Nucleus accumbens (tissue), 56 donors: ENCODE results near the gene SERGEF.

ENCODE experiments used
- DNase-seq, 56 donors: peaks; one replicate each; lab custom pipeline; 2025; lab: John Stamatoyannopoulos, UW

Gene SERGEF

GRCh38 chr11:17742019-17742418 is 270.8 kb downstream of the SERGEF start:
- no peak for DNase-seq

GRCh38 chr11:17741487-17741886 is 271.4 kb downstream of the SERGEF start:
- DNase-seq, result no peak

GRCh38 chr11:17740649-17741235 is 272.1 kb downstream of the SERGEF start:
- DNase-seq, result no peak

GRCh38 chr11:17739945-17740338 is 272.9 kb downstream of the SERGEF start:
- no peak for DNase-seq

GRCh38 chr11:17738151-17738973 is 274.5 kb downstream of the SERGEF start:
- no peak for DNase-seq
